Measurements from ENCODE around the gene MRPS34.

Gene MRPS34

DNA sequence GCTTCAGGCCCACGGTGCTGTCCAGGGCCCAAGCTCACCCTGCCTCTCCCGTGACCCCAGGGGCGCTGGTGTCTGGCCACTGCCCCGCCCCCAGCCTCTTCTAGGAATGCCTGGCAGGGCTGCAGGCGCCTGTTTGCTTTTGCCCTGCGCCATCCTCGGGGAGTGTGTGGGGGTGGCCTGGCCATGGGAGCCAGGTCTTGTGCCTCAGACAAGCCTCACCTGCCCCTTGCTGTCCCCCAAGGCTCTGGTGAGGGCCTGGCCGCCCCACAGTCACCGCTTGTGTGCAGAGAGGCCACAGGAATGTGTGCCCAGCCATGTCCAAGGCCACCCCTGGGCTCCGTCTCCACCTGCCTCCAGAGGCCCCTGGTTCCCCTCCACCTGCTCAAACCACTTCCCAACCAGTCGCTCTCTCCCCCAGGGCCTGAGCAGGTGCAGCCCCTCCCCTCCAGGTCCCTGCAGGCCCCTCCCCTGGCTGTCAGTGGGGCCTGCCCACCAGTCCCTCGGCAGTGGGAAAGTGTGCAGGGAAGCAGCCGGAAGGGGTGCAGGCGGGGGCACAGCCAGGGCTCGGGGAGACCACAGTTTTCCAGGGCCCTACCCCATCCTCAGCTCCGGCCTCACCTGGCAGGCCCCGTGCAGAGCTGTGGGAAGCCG is 21.4 kb upstream of the MRPS34 start:
- no peak for DNase-seq

DNA sequence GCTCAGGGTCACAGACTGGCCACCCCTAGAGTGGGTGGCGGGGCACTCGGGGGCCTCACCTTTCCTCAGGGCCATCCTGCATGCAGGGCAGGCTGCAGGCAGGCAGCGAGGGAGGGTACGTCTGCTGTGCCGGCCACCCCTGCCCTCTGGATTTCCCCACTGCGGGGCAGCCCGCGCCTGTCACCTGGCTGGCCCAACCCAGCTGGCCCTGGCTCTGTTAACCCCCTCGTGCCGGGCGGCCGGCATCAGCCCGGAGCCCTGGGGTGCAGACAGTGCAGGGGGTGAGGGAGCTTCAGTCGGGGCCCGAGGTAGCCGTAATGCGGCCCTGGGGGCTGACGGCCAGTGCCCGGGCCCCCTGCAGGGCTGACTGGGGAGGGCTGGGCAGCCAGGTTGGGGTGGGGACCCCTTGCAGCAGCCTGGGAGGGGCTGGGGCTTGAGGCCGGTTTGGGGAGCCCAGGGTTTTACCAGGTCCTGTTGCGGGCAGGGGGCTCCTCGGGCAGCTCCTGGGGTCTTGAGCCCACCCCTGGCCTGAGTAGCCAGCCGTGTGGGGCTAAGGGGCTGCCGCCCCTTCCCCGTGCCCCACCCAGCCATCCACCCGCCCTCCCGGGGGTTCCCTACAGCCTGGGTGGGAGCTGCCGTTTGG is 20.8 kb upstream of the MRPS34 start, which contains the start of gene IGFALS:
Gene IGFALS (minus strand): TSS at position 128 of the 643 bp plus-strand sequence. CDS start 53 bp downstream, at position 75.
- no peak for DNase-seq

DNA sequence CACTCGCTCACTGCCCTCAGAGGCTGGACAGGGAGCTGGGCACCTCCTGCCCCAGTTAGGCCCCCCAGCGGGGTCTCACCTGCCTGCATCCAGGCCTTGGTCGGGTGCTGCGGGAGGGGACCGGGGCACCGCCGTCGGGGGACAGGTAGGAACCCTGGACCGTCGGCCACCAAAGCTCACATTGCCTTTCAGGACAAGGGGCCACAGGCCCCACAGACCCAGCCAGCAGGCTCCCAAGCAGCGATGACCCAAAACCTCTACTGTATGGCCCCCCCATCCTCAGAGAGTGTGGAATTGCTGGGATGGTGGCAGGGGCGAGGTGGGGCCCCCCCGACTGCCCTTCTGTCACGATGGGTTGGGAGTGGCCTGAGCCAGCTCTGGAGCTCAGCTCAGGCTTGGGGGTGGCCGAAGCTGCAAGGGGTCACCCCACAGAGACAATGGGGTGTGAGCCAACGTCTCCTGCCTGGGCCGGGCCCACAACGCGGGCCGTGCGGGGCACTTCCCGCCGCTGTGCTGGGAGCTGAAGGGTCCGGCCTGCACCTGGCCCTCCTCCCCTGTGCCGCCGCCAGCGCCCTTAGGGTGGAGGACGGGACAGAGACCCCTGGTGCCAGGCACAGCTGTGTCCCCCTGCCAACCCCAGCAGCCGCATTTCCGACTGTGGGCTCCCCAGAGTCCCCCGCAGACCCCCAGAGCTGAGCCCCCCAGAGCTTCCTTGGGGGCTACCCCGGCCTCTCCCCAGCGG is 20.1 kb upstream of the MRPS34 start:
- no peak for DNase-seq

DNA sequence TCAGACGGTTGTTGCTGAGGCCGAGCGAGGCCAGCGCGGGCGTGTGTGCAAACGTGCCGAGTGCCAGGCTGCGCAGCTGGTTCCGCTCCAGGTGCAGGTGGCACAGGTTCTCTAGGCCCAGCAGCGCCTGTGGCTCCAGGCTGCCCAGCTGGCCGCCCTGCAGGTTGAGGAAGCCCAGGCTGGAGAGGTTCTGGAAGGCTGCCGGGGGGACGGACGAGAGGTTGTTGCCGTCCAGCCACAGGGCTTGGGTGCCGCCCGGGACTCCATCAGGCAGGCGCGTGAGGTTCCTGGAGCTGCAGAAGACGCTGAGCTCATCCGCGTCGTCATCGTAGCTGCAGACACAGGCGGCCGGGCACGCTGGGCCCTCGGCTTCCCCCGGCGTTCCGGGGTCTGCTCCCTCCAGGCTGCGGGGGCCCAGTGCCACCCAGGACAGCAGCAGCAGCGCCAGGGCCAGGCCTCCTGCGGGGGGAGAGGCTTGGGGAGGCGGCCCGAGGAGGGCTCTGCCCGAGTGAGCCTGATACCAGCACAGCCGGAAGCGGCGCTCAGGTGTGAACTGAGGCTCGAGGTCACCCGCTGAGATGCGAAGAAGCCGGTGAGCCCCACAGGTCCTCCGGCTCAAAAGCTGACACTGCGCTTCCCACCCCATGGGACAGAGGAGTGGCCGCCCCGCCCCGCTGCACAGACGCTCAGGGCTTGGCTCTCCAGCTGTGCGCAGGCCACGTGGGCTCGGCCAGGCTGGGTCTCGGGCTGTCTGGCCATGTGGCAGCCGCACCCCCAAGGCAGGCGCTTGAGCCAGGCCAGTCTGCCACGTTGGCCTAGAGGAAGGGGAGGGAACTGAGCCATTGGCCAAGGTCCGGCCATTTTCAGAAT is 19.2 kb upstream of the MRPS34 start:
- no peak for DNase-seq

DNA sequence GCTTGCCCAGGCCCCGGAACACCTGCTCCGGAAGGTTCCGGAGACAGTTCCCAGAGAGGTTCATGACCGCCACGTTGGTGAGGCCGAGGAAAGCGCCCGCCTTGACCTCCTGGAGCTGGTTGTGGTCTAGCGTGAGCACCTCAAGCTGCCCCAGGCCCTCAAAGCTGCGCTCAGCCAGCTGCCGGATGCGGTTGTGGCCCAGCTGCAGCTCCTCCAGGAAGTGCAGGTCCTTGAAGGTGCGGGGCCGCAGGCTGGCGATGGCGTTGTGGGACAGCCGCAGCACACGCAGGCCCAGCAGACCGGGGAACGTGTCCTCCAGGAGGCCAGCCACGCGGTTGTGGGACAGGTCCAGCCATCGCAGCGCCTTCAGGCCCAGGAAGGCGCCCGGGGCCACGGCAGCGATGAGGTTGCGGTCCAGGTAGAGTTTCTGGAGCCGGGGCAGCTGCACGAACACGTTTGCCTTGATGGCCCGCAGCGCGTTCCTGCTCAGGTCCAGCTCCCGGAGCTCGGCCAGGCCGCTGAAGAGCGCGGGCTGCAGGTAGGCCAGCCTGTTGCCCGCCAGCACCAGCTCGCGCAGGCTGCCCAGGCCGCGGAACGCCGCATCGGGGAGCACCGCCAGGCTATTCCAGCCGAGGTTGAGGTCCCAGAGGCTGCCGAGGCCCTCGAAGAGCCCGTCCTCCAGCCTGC is 18.5 kb upstream of the MRPS34 start:
- no peak for DNase-seq

DNA sequence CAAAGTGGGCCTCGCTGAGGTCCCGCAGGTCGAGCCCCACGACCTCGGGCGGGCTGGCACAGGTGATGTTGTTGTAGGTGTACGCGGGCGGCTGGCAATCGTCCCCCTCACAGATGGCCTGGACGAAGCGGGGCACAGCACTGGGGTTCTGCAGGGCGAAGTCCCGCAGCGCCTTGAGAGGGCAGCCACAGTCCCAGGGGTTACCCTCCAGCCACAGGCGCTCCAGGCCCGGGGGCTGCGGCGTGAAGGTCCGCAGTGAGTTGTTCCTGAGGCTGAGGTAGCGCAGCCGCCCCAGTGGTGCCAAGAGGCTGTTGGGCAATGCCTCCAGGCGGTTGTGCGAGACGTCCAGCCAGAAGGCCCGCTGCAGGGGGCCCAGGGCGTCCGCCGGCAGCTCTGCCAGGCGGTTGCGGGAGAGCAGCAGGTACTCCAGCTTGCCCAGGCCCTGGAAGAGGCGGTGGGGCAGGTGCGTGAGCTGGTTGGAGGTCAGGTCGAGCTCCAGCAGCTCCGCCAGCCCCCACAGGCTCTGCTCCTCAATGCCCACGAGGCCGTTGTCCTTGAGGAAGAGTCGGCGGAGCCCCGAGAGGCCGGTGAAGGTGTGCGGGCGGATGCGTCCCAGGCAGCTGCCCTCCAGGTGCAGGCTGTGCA is 17.8 kb upstream of the MRPS34 start:
- no peak for DNase-seq

DNA sequence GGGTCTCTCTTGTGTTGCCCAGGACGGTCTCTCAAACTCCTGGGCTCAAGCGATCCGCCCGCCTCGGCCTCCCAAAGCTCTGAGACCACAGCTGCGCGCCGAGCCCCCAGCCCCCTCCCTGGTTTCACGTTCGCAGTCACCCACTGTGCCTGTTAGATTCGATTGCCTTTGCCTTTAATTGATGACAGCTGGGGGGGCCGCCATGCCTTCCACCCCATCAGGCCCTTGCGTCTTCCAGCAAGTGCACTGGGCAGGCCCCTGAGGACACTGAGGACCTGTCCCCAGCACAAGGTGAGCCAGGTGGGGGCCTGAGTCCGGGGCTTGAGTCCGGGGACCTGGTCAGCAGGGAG is 17.3 kb upstream of the MRPS34 start:
- no peak for DNase-seq

DNA sequence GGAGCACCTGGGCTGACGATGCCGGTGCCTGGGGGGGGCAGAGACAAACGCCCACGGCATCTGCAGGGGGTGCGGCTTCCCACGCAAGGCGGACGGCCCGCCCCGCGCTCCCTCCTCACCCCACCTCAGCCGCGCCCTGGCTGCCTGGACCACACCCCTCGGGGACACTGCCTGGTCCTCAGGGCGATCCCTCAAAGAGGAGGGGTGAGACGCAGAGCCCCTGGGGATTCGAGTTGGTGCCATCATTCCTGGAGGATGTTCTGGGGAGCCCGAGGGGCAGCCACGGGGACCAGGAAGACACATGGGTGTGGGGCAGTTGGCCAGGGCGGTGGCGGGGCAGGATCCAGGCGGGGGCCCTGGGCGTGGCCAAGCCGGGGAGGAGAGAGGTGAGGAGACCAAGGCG is 16.7 kb upstream of the MRPS34 start:
- DNase-seq, result no peak

DNA sequence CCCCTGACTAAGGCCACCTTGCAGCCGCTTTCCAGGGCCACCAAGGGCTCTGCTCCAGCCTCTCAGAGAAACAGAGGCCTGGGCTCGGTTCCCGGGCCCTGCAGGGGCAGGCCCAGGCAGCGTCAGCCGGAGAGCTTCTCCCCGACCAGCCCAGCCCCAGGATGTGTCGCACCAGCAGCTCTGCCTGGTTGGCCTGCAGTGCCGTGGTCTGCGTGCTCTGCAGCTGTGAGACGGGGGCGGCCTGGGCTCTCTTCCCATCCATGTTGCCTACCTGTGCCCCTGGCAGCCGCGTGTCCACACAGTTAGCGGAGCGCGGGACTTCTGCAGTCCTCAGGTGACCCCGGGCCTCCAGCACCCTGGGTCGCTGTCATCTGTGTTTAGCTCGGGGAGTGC is 15.8 kb upstream of the MRPS34 start:
- no peak for DNase-seq

DNA sequence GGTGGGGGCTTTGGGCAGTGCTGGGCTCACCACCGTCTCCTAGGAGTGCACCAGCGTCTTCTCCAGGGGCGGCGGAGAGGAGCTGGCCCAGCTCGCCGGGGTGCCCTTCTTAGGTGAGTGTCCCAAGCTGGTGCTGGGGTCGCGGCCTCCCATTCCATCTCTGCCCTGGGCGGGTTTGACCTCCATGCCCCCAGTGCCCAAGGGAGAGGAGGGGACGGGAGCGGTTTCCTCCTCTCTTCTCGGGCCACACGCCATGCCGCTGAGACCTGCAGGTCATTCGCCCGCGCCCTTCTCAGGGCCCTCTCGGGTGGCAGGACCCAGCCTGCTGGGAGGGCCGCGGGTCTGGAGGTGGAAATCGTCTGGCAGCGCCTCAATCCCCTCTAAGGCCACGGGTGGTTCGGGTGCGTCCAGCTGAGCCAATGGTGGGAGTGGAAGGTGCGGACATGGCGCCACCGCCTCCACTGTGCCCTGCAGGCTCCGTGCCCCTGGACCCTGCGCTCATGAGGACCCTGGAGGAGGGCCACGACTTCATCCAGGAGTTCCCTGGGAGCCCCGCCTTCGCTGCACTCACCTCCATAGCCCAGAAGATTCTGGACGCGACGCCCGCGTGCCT is 15.3 kb upstream of the MRPS34 start:
- DNase-seq, result no peak

DNA sequence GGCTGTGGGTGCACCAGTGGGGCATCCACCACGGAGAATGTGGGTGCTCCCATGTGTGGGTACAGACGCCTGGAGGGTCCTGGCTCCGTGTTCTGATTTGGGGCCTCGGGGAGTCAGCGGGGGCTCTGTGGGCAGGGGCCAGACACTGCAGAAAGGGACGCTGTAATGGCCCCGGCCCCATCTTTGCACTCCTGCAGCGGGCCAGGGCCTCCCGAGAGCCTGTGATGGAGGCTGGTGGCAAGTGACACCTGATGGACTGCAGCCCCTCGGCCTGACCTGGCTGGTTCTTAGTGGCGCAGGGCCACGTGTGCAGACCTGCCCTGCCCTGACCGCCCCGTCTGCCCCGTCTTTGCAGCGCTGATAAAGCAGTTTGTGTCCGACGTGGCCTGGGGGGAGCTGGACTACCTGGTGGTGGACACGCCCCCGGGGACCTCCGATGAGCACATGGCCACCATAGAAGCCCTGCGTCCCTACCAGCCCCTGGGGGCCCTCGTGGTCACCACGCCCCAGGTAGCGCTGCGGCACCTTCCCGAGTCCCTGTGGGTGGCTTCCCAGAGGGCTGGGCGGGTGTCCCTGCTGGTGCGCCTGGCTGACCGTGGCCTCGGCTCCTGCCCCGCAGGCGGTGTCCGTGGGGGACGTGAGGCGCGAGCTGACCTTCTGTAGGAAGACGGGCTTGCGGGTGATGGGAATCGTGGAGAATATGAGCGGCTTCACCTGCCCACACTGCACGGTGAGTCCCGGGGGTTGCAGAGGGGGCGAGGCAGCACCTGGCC is 14.6 kb upstream of the MRPS34 start:
- DNase-seq, result no peak

DNA sequence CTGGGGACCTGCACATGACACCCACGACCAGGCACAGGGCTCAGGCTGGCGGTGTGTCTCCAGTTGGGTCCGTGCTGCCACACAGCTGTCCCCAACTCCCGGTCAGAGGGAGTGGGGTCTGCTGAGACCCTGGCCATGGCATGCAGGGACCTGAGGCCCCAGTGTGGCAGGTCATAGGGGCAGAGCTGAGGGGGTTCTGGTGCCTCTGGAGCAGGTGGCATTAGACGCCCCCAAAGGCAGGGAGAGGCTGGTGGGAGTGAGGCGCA is 14.1 kb upstream of the MRPS34 start:
- DNase-seq, result no peak

DNA sequence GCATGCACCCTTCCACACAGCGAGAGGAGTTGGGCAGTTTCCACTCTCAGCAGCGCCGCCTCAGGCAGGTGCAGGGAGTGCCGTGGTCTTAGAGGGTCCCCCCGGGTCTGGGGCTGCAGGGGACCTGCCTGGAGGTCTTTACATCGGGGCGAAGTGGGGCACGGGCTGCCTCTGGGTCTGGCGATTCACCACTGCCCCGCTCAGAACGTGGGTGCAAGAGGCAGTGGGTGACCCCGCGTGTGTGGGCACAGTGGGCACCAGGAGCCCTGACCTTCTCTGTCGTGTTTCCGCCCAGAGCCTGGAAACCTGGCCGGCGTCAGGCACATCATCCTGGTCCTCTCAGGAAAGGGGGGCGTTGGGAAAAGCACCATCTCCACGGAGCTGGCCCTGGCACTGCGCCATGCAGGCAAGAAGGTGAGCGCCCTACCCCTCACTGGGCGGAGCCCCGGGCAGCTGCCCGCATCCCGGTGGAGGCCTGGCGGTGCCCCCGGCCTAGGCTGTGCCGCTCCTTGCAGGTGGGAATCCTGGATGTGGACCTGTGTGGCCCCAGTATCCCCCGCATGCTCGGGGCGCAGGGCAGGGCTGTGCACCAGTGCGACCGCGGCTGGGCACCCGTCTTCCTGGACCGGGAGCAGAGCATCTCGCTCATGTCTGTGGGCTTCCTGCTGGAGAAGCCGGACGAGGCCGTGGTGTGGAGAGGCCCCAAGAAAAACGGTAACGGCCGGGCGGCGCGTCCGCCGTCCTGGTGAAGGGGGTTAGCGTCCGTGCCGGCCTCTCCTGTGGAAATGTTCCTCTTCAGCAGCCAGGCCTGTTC is 13.5 kb upstream of the MRPS34 start:
- no peak for DNase-seq

DNA sequence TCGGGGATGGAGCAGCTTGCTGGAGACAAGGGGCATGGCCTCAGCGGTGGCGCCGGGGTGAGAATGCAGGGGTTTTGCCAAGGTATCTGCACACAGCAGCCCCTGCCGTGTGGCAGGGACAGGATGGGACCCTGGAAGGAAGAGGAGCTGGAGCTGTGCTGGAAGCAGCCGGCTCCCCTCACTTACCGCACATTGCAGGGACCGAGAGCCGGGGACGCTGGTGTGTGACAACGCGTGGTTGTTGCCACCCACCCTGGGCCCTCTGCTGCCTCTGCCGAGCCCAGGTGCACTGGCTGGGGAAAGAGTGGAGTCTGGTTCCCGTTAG is 12.9 kb upstream of the MRPS34 start:
- DNase-seq, result no peak

DNA sequence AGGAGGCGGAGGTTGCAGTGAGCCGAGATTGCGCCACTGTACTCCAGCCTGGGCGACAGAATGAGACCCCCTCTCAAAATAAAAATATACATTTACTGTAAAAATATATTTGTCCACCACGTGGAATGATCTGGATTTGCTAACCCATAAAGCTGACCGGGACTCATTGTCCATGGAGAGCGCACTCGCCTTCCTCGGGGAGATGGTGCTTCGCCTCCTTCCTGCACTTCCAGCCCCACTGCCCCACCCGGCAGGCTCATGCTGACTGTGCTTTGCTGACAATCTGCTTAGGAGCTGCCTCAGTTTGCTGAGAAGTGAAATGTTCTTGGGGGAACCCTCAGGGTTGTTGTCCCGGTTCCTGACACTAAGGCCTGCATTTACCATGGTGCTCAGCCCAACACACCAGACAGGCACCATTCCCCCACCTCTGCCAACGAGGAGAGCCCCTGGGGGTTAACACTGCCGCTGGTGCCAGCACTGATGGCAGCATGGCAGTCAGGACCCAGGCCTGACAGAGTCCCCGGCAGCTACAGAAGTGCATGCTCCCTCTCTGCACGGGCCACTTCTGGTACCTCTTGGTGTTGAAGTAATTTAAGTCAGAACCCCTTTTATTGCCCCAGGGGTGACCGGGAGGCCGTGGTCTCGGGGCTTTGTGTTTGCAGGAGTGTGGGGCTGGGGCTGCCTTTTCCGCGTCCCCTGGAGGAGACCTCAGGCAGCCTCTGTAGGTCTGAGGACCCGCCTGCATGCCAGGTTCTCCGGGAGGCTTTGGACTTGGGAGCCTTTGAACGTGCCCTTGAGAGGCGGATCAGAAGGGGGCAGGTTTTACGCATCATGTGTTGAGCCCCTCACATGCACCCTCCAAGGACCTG is 12.3 kb upstream of the MRPS34 start:
- DNase-seq, result no peak

DNA sequence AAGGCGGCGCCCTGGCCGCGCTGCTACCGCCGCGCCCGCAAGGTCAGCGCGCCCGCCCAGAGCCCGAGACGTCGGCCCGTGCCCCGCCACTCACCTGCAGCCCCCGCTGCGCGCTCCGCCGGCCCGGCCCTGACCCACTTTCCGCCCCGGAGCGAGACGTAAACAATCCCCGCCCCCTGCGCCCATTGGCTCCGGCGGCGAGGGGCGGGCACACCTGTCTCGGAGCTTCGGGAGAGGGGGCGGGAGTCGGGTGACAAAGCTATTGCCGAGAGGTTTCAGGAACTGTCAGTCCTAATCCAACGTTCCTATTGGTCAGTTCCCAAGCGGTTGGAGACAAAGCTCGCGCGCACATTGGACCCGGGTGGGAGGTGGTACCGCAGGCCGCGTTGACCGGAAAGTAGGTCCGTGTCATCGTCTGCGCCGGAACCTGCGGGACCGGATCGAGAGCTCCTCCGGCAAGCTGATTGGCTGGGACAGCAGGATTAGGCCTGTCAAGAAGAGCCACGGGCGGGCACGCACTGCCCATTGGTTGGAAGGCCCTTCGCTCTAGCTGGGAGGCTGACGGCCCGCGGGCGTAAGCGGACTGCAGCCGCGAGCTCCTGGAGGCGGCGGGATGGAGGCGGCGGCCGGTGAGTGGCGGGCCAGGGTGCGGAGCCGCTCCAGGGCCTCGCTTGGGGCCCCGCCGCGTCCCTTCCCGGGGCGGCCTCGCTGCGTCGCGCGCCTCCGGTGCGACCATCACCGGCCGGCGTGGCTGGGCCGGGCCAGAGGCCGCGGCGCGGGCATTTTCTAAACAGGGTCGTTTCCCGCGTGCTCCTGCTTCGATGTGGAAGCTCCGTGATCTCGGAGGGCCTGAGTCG is 9.7 kb upstream of the MRPS34 start, which contains the start of the genes NUBP2 and SPSB3:
Gene NUBP2 (plus strand): TSS at position 553 of the 857 bp plus-strand sequence. CDS start 61 bp downstream, at position 614.
Gene SPSB3 (minus strand): TSS at position 164 of the 857 bp plus-strand sequence. CDS start 1,088 bp downstream, outside the sequence.
- peak; percentile 99 for DNase-seq

DNA sequence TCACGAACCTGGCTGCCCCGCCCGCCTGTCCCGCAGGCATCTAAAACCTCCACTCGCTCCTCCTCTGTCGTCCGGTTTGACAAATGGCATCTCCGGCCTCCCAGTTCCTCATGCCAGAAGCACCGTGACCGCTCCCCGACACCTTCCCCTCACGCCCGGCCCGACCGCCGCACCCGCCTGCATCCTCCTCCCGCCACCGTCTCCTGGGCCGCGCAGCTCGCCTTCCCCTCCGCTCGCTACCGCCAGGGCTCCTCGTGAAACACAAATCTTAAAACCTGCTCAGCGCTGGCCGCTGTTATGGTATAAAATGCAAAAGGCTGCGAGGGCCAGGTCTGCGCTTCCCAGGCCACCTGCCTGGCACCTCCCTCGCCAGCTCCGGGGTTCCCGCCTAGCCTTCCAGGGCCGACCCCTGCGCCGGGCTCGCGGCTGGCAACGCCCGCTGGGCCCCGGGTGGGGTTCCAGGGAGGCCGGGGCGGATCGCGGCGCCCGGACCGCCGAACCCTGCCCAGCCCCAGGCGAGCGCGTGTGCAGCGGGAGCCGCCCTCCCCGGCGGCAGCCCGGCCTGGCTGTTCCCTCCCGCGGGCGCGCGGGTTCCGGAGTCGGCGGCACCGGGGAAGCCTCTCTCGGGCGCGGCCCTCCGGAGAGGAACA is 8.9 kb upstream of the MRPS34 start:
- DNase-seq, result no peak

DNA sequence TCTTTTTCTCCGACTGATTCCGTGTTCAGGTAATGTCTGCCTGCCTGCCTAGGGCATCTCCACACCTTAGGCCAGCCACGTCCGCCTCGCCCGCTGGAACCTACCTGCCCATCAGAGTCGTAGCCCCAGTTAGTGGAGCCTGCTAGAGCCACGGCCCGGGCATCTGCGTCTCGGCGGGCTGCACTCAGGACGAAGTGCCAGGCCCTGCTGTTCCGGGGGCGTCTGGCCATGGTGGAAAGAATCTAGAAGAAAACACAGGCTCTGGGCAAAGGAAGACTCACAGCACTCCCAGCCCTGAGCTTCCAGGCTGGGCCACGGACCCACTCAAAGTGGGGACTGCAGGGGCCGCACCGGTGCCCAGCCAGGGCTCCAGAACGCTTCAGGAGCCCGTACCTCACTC is 8.3 kb upstream of the MRPS34 start:
- no peak for DNase-seq

All from KG1 (cell line).